Omental fat pad (tissue), 4 donors: Measurements from ENCODE around the gene CYB561D2. TPM values are rescaled to one million over a fixed set of nuclear protein-coding genes. Genes with fewer than 3 reads are reported as not detected.

Experiments
- ATAC-seq: fragments of 150-250 bp; one replicate; pipeline ENCODE4 v1.9.1; 2016; ENCODE audit warnings: mild to moderate bottlenecking, moderate library complexity; ENCODE audit not compliant: low FRiP score
- DNase-seq: peaks from one replicate; pipeline ENCODE4 v3.0.0-alpha.2; 2019; ENCODE audit warnings: low spot score
- CTCF ChIP-seq, 3 donors: fragments of 450-650 bp; IDR thresholded peaks; one replicate each; pipeline ENCODE4 v1.5.1; 2016 to 2017; ENCODE audit warnings: antibody characterized with exemption in 3 of 3, mild to moderate bottlenecking in 3 of 3, moderate library complexity in 2 of 3
- total RNA-seq, 4 donors: library from RNA; depleted of rRNA; stranded (reverse); fragments of >200 nt; gene quantifications; one replicate each; pipeline ENCODE4 v1.1.0, GENCODE V29; 2016

Gene CYB561D2
- total RNA-seq, 4 donors from 2014 or later = 26.4 to 33.7 (median 30.2) TPM

- ATAC-seq (no peak), DNase-seq (no peak)
- TF ChIP-seq CTCF (IDR thresholded peaks at IDR 0.05) = no peak
Measured at GRCh38 chr3:50380405-50381085, 29.9 kb downstream of the CYB561D2 start.

GRCh38 chr3:50381383-50381782 lies 30.7 kb downstream of the CYB561D2 start:
- ATAC-seq = no peak
- DNase-seq = no peak
- TF ChIP-seq CTCF (IDR thresholded peaks at IDR 0.05) = no peak

- no peak for TF ChIP-seq CTCF (IDR thresholded peaks at IDR 0.05)
- no peak for ATAC-seq
- DNase-seq = no peak
Measured at GRCh38 chr3:50382722-50383121, 32.1 kb downstream of the CYB561D2 start.

GRCh38 chr3:50383750-50384149 lies 33.1 kb downstream of the CYB561D2 start:
- DNase-seq = no peak
- TF ChIP-seq CTCF (IDR thresholded peaks at IDR 0.05) = no peak
- no peak for ATAC-seq

GRCh38 chr3:50385754-50386153 lies 35.1 kb downstream of the CYB561D2 start:
- DNase-seq (no peak), ATAC-seq (no peak)
- no peak for TF ChIP-seq CTCF (IDR thresholded peaks at IDR 0.05)

- DNase-seq = no peak
- no peak for TF ChIP-seq CTCF (IDR thresholded peaks at IDR 0.05)
- ATAC-seq = no peak
Measured at GRCh38 chr3:50388016-50388719, 37.5 kb downstream of the CYB561D2 start.
